Mesendoderm (in vitro differentiated cells): ENCODE results near the gene RPS16.

ENCODE experiments used
- DNase-seq: peaks from one replicate; pipeline ENCODE4 v3.0.0; 2013
- H2AK5ac ChIP-seq: 2 replicates; pipeline ENCODE4 v1.6.1; 2013; ENCODE audit warnings: low read length, inconsistent platforms
- H2BK120ac ChIP-seq: 2 replicates; pipeline ENCODE4 v1.6.1; 2013; ENCODE audit warnings: low read depth, mild to moderate bottlenecking, low read length, moderate library complexity, mixed read lengths
- H2BK15ac ChIP-seq: replicated peaks from 2 replicates; pipeline ENCODE4 v1.6.1; 2013; ENCODE audit warnings: low read depth, mild to moderate bottlenecking, moderate library complexity
- H2BK5ac ChIP-seq: 2 replicates; pipeline ENCODE4 v1.6.1; 2013; ENCODE audit warnings: low read length, inconsistent platforms
- H3K18ac ChIP-seq: 2 replicates; pipeline ENCODE4 v1.6.1; 2013; ENCODE audit warnings: mild to moderate bottlenecking, low read length, mixed read lengths
- H3K23ac ChIP-seq: one replicate; pipeline ENCODE4 v1.6.1; 2013; ENCODE audit warnings: low read length
- H3K27ac ChIP-seq: 2 replicates; pipeline ENCODE4 v1.5.1; 2013; ENCODE audit warnings: low read depth, mild to moderate bottlenecking, inconsistent platforms, low read length, moderate library complexity
- H3K27me3 ChIP-seq: 2 replicates; pipeline ENCODE4 v1.6.1; 2013; ENCODE audit warnings: low read length, control low read depth, mild to moderate bottlenecking, inconsistent platforms; ENCODE audit not compliant: insufficient read depth, poor library complexity
- H3K36me3 ChIP-seq: 2 replicates; pipeline ENCODE4 v1.6.1; 2013; ENCODE audit warnings: low read length, inconsistent platforms; ENCODE audit not compliant: control insufficient read depth, insufficient read depth
- H3K4ac ChIP-seq: one replicate; pipeline ENCODE4 v1.6.1; 2013; ENCODE audit warnings: low read depth, mild to moderate bottlenecking, low read length, moderate library complexity
- H3K4me1 ChIP-seq: 2 replicates; pipeline ENCODE4 v1.6.1; 2013; ENCODE audit warnings: low read depth, low read length, inconsistent platforms; ENCODE audit not compliant: control insufficient read depth
- H3K4me2 ChIP-seq: 2 replicates; pipeline ENCODE4 v1.6.1; 2013; ENCODE audit warnings: low read length
- H3K4me3 ChIP-seq: 2 replicates; pipeline ENCODE4 v1.5.1; 2013; ENCODE audit warnings: mild to moderate bottlenecking, low read length
- H3K56ac ChIP-seq: one replicate; pipeline ENCODE4 v1.6.1; 2013; ENCODE audit warnings: low read length
- H3K79me1 ChIP-seq: 2 replicates; pipeline ENCODE4 v1.6.1; 2013; ENCODE audit warnings: low read length, inconsistent platforms
- H3K79me2 ChIP-seq: 2 replicates; pipeline ENCODE4 v1.6.1; 2013; ENCODE audit warnings: mild to moderate bottlenecking, low read length; ENCODE audit not compliant: control insufficient read depth, insufficient read depth
- H3K9ac ChIP-seq: 2 replicates; pipeline ENCODE4 v1.6.1; 2013; ENCODE audit warnings: low read length, inconsistent platforms
- H4K5ac ChIP-seq: one replicate; pipeline ENCODE4 v1.6.1; 2013; ENCODE audit warnings: low read length
- H4K8ac ChIP-seq: one replicate; pipeline ENCODE4 v1.6.1; 2013; ENCODE audit warnings: low read depth, mild to moderate bottlenecking, control low read depth, low read length, moderate library complexity
- WGBS: extraction: QIAGEN DNeasy Blood & Tissue Kit; methylation state at CpG from one replicate; pipeline ENCODE4 v1.1.7; 2013; ENCODE audit warnings: low lambda C conversion rate, missing lambda C conversion rate; ENCODE audit not compliant: insufficient coverage; ENCODE audit errors: extremely low coverage; 5-methylcytosine and 5-hydroxymethylcytosine counted together

Gene RPS16

DNA sequence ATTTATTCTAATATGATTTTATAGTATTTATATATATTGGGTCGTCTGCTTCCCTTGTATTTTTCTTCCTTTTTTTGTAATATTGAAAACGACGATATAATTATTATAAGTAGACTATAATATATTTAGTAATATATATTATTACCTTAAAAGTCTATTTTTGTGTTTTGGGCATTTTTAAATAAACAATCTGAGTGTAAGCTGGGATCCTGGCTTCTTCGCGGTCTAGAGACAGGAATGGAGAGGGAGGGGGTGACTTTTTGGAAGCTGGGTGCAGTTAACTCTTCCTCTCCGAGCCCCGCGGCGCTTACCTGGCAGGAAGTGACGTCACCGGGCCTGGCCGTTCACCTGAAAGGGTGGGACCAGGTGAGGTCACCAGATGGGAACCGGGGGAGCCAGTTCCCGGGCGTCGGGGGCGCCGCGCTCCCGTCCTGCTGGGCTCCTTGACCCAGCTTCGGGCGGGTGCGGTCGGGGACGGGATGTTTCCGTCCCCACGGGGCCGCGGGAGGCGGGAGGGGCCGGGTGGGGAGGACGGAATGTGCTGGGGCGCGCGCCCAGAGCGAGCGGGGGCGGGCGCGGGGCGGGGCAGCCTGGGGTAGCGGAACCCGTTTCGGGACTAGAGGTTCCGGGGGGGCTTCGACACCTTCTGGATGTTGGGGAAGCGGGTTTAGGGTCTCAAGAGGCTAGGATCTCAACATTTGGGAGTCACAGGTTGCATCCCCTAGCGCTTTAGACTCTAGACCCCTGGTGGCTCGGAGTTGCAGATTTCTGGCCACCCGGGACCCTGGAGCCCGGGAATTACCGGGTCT lies 26.3 kb downstream of the RPS16 start:
- no peak overlapping the region for H3K23ac ChIP-seq
- H2BK15ac ChIP-seq, result no peak overlapping the region
- H3K79me2 ChIP-seq, result peaks cover 35% of the 10 kb centered on the region
- peak overlapping the region; percentile 88 for H2BK120ac ChIP-seq
- no peaks in the 10 kb centered on the region for H3K36me3 ChIP-seq
- H3K56ac ChIP-seq, result peak overlapping the region; percentile 73
- H3K9ac ChIP-seq, result peak overlapping the region; percentile 92
- H4K5ac ChIP-seq, result no peak overlapping the region
- peak overlapping the region; percentile 37 for H3K4me3 ChIP-seq
- peak overlapping the region; percentile 98 for H3K18ac ChIP-seq
- H2BK5ac ChIP-seq, result peak overlapping the region; percentile 91
- H3K27ac ChIP-seq, result peak overlapping the region; percentile 92
- H3K4me2 ChIP-seq, result peak overlapping the region; percentile 78
- H4K8ac ChIP-seq, result peak overlapping the region; percentile 90
- peak overlapping the region; percentile 62 for H3K4ac ChIP-seq
- H3K79me1 ChIP-seq, result peaks cover 2% of the 10 kb centered on the region
- peak; percentile 94 for DNase-seq
- H2AK5ac ChIP-seq, result no peak overlapping the region
- WGBS, result no CpG with 5 or more reads among the region's 52 CpGs
- no peaks in the 10 kb centered on the region for H3K27me3 ChIP-seq
- H3K4me1 ChIP-seq, result peaks cover 13% of the 10 kb centered on the region

DNA sequence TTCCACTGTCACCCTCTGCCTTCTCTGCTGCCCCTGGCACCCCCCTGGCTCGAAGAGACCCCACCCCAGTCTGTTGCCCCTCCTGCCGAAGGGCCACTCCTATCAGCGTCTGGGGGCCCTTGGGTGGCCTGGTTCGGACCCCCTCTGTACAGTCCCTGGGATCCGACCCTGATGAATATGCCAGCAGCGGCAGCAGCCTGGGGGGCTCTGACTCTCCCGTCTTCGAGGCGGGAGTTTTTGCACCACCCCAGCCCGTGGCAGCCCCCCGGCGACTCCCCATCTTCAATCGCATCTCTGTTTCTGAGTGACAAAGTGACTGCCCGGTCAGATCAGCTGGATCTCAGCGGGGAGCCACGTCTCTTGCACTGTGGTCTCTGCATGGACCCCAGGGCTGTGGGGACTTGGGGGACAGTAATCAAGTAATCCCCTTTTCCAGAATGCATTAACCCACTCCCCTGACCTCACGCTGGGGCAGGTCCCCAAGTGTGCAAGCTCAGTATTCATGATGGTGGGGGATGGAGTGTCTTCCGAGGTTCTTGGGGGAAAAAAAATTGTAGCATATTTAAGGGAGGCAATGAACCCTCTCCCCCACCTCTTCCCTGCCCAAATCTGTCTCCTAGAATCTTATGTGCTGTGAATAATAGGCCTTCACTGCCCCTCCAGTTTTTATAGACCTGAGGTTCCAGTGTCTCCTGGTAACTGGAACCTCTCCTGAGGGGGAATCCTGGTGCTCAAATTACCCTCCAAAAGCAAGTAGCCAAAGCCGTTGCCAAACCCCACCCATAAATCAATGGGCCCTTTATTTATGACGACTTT lies 27.1 kb downstream of the RPS16 start:
- H2BK120ac ChIP-seq, result no peak overlapping the region
- no peak overlapping the region for H2BK15ac ChIP-seq
- H3K9ac ChIP-seq, result peak overlapping the region; percentile 99
- no CpG with 5 or more reads among the region's 20 CpGs for WGBS
- no peak overlapping the region for H3K23ac ChIP-seq
- H3K79me2 ChIP-seq, result peaks cover 27% of the 10 kb centered on the region
- H4K8ac ChIP-seq, result no peak overlapping the region
- DNase-seq, result no peak
- no peak overlapping the region for H2BK5ac ChIP-seq
- no peak overlapping the region for H3K4ac ChIP-seq
- no peak overlapping the region for H3K18ac ChIP-seq
- peak overlapping the region; percentile 65 for H3K56ac ChIP-seq
- H4K5ac ChIP-seq, result no peak overlapping the region
- no peaks in the 10 kb centered on the region for H3K36me3 ChIP-seq
- H2AK5ac ChIP-seq, result peak overlapping the region; percentile 88
- no peaks in the 10 kb centered on the region for H3K27me3 ChIP-seq
- peaks cover 13% of the 10 kb centered on the region for H3K4me1 ChIP-seq
- peak overlapping the region; percentile 38 for H3K4me2 ChIP-seq
- H3K4me3 ChIP-seq, result no peak overlapping the region
- H3K79me1 ChIP-seq, result no peaks in the 10 kb centered on the region
- no peak overlapping the region for H3K27ac ChIP-seq

- H3K27ac ChIP-seq, result peak overlapping the region; percentile 25
These were observed 27.9 kb downstream of the RPS16 start for GRCh38 chr19:39407660-39408391.

DNA sequence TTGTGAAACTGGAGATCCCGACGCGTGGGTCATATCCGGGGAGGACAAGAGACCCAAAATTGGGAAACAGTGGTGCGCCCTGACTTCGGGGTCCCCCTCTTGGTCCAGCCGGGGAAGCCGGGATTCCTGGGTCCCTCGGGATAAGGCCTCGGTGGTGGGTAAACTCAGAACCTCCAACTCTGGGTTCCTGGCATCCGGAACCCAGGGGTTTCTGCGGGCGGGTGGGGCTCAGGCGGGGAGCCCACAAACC lies 28.4 kb downstream of the RPS16 start:
- Histone ChIP-seq H3K56ac (peak overlapping the region; percentile 97), H3K27ac (peak overlapping the region; percentile 25), H3K4me2 (peak overlapping the region; percentile 82), H4K8ac (no peak overlapping the region), H3K36me3 (no peaks in the 10 kb centered on the region), H3K79me2 (peaks cover 21% of the 10 kb centered on the region), H2AK5ac (no peak overlapping the region), H2BK120ac (no peak overlapping the region), H3K27me3 (no peaks in the 10 kb centered on the region), H3K23ac (peak overlapping the region; percentile 94), H3K18ac (peak overlapping the region; percentile 9), H2BK5ac (peak overlapping the region; percentile 62), H3K4me1 (peaks cover 14% of the 10 kb centered on the region), H4K5ac (no peak overlapping the region), H3K4ac (peak overlapping the region; percentile 27), H2BK15ac (no peak overlapping the region), H3K9ac (peak overlapping the region; percentile 99), H3K79me1 (no peaks in the 10 kb centered on the region), H3K4me3 (peak overlapping the region; percentile 97)
- no CpG with 5 or more reads among the region's 14 CpGs for WGBS
- DNase-seq, result no peak

More at GRCh38 chr19:39407660-39408391, 27.9 kb downstream of the RPS16 start:
- H3K56ac ChIP-seq, result peak overlapping the region; percentile 97
- no CpG with 5 or more reads among the region's 40 CpGs for WGBS
- H3K18ac ChIP-seq, result peak overlapping the region; percentile 9
- peaks cover 13% of the 10 kb centered on the region for H3K4me1 ChIP-seq
- H4K8ac ChIP-seq, result no peak overlapping the region
- H3K4me2 ChIP-seq, result peak overlapping the region; percentile 4
- H3K4me3 ChIP-seq, result peak overlapping the region; percentile 97
- DNase-seq, result no peak
- no peak overlapping the region for H2BK120ac ChIP-seq
- H3K9ac ChIP-seq, result peak overlapping the region; percentile 99
- no peak overlapping the region for H2BK5ac ChIP-seq
- H2AK5ac ChIP-seq, result no peak overlapping the region
- H2BK15ac ChIP-seq, result no peak overlapping the region
- H3K36me3 ChIP-seq, result no peaks in the 10 kb centered on the region
- peak overlapping the region; percentile 73 for H3K23ac ChIP-seq
- no peaks in the 10 kb centered on the region for H3K27me3 ChIP-seq
- H4K5ac ChIP-seq, result no peak overlapping the region
- no peaks in the 10 kb centered on the region for H3K79me1 ChIP-seq
- peaks cover 22% of the 10 kb centered on the region for H3K79me2 ChIP-seq
- no peak overlapping the region for H3K4ac ChIP-seq

DNA sequence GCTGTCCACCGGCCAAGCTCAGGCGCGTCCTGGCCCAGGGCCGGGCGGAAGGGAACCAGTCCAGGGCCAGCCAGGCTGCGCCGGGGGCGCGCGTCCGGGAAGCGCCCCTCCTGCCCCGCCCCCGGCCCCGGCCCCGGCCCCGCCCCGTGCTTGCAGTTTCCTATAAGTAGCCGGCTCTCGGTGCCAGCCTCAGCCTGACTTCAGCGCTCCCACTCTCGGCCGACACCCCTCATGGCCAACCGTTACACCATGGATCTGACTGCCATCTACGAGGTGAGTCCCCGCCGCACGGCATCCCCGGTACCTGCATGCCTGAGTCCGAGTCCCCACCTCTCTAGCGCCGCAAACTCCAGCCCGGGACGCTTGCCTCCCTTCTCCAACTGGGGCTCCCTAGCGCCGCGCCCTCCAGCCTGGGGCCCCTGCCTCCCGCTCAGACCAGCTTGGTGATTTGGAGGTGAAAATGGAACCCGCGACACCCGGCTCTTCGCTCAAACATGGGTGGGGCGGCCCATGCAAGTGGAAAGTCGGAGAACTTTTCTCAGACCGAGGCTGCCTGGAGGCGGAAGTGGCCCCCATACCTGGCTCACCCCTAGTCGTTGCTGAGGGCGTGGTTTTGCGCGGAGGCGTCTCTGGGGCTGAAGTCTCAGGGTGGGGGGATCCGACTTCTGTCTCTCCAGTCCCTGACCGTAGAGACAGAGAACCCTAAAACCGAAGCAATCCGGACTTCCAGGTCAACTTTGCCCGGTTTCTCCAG lies 28.9 kb downstream of the RPS16 start, which contains the start of gene ZFP36:
Gene ZFP36 (plus strand): TSS at position 192 of the 754 bp plus-strand sequence. CDS start 58 bp downstream, at position 250.
- H3K27ac ChIP-seq, result peak within 1 kb of the TSS; percentile 71

More for the DNA sequence above, 28.9 kb downstream of the RPS16 start, which contains the start of gene ZFP36:
- Histone ChIP-seq H4K8ac (no peak within 1 kb of the TSS), H3K36me3 (no peaks in the 10 kb centered on the region), H3K4me1 (peaks cover 18% of the 10 kb centered on the region), H3K4ac (peak within 1 kb of the TSS; percentile 27), H2BK5ac (peak within 1 kb of the TSS; percentile 81), H4K5ac (no peak within 1 kb of the TSS), H3K4me3 (peak within 1 kb of the TSS; percentile 97), H2BK120ac (no peak within 1 kb of the TSS), H3K9ac (peak within 1 kb of the TSS; percentile 99), H3K79me1 (no peaks in the 10 kb centered on the region), H3K18ac (peak within 1 kb of the TSS; percentile 51), H3K23ac (peak within 1 kb of the TSS; percentile 94), H2BK15ac (no peak within 1 kb of the TSS), H3K27me3 (no peaks in the 10 kb centered on the region), H3K56ac (peak within 1 kb of the TSS; percentile 97), H3K4me2 (peak within 1 kb of the TSS; percentile 82), H2AK5ac (no peak within 1 kb of the TSS), H3K79me2 (peaks cover 21% of the 10 kb centered on the region)
- no CpG with 5 or more reads among the region's 56 CpGs for WGBS
- peak; percentile 84 for DNase-seq
